Activated CD8-positive, alpha-beta memory T cell treated with anti-CD3 and anti-CD28 coated beads, Interleukin-2, amount 50 U/mL, for 4 hours (primary cell): ENCODE data around the gene LHFPL2.

Source experiments
- DNase-seq: peaks from one replicate; pipeline ENCODE4 v3.0.0-alpha.2; 2020

The LHFPL2 gene

DNA sequence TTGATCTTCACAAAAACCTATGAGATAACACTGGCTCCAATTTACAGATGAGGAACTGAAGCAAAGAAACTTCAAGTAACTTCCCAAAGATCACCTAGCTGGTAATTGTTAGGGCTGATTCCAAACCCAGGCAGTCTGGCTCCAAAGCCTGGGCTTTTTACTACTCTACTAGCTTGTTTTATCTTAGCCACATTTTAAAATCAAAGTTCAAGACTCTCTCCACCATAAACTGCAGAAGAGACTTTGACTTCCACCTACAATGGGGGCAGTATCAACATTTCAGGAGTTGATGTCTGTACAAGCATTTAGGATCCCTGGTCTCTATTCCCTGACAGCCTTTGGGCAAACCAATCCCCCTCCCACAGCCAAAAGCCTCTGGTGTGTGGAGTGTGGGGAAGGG is 33.8 kb downstream of the LHFPL2 start:
- no peak for DNase-seq

DNA sequence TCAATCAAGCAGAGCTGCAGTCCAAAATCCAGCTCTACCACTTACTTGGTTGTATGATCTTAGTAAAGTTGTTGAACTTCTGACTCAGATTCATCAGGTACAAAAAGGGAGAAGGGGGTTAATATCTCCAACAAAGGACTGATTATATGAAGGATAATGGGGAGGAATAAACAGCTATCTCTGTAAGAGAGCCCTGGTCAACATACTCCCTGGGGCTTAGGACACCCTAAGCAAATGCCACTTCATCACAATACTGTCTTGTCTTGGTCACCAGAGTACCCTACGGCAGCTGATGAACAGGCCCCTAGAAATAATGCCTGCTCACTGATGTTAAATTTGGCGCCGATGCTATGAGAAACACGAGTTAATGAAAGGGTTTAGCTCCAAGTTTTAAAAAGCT is 34.8 kb downstream of the LHFPL2 start:
- DNase-seq, result no peak

DNA sequence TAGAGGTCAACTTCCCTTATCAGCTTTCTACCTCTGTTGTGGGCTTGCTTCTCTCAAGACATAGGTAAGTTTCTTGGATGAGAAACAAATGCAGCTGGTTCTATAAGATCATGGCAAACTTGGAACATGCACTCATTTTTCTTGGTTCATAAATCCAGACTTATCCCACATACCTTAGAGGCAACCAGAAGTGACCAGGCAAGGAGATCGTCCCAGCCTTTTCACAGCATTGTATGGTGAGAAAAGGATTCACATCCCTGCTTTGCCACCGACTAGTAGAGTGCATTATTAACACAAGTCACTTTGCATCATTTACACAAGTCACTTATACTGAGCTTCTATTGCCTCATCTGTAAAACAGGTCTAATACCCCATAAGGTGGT is 35.4 kb downstream of the LHFPL2 start:
- no peak for DNase-seq

DNA sequence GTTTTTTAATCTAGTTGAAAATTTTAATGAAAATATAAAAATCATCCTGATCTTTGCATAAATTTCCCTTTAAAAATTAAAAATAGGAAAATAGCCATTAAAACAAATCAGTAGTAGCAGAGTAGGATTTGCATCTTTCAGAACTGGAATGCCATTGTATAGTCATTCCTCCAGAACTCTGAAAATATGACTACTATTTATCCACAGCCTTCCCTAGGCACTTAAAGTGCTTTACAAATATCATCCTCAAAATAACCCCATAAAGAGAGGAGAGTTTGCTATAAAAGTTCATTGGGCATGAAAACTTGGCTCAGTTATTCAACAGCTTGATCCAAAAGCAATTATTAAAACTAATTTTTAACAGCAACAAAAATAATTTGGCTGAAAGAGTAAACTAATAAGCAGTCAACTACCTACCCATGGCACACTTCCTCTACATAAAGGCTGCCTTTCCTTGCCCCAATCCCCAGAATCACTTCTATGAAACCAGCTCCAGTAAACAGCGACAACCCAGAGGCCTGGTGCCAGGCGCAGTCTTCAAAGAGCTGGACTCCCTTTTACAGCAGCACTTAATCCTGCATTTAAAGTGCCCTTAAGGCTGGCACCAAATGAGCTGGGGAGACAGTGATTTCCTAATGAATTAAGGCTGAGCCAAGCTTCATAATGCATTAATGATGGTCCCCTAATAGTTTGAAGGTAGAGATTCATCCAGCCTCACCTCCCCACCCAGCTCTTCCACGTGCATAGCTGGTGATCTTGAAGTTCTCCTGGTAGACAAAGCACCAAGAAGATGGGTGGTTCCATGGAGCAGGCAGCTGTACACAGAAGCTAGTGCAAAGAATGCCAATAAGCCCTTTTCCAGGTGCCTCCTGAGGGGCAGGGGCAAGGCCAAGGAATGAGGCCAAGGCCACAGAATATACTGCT is 36.1 kb downstream of the LHFPL2 start:
- DNase-seq, result no peak

DNA sequence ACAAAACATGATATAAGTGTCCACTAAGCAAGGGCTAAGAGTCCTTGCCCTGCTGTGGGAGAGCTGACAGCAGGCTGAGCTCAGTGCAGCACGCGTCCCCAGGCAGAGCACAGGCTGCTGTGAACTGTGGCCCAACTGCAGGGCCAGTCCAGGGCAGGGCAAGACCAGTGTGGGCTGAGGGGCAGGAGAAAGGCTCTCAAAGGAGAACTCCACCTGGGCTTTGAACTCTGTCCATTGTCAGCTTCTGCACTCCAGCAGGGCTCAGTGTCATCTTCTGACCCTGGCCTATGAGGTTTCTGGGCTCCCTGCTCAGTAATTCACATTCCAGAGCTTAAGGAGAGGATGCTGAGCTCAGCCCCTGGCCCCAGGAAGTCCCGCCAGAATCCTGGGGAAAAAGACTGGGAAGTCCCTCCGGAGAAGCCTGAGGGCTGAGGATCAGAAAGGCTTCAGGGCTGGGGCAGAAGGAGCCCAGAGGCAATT is 37.4 kb downstream of the LHFPL2 start:
- DNase-seq, result no peak

DNA sequence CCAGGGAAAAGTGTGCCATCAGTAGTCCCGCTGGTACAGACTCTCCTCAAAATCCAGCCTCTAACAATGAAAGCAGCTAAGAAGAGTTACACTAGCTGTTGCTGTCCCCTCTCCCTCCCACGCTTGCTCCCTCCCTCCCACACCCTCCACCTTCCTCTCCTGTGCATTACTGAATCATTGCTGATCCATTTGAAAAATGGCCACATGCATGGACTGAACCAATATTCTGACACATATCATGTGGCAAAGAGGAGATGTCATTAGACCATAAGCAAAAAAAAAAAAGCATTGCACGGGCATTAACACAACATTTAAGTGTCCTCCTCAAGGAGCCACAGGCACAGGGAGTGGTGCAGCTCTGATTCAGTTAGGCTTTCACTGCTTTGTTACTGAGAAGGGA is 37.9 kb downstream of the LHFPL2 start:
- DNase-seq, result no peak

DNA sequence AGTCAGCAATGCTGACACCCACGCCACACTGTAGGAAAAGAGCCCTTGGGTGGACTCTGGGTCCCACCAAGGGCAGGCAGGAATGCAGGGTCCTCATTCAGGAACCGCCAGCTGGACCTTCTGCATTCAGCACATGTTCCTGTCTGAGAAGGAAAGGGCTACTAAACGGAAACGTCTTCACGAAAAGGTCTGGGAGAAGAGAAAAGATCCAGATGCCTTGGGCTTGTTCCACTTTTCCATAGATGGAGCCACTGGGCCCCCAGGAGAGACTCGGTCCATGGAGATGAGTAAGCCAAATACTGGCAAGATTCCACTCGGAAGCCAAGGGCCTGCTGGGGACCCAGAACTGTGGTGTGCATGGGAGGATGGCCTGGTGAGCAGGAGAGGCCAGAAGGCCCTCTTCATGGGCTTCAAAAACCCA is 38.4 kb downstream of the LHFPL2 start:
- DNase-seq, result no peak

DNA sequence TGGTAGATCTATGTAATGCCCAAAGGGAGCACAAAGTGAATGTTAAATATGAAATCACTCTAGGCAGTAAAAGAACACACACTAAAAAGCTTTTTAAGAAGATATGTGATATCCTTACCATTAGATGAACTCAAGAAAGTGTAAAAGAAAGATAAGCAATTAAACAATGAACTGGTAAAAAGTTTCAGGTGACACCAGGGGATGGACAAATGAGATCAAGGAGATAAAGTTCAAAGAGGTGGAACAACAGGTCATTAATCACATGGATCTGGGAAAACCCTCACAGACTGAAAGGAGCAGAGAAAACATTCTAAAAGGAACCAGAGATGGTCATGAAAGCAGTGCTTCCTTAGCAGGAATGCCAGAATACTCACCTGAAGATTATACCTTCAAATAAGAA is 40.7 kb downstream of the LHFPL2 start:
- no peak for DNase-seq

DNA sequence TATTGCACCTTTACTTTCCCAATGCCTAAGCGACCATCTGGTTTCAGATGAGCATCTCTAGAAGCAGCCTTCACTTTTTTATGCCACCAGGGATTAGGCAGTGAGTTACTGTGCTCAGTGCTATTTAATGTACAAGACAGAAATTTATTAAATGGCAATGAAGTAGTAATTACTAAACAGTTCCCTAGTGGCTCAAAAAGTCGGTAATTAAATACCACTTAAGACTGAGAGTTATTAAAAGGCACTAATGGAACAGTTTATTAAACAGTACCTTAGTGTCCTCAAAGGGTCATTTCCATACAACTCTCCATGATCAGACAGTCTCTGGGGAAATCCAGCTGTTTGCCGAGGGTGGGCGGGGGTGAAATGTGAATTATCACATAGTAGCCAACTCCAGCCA is 42.3 kb downstream of the LHFPL2 start:
- DNase-seq, result no peak

DNA sequence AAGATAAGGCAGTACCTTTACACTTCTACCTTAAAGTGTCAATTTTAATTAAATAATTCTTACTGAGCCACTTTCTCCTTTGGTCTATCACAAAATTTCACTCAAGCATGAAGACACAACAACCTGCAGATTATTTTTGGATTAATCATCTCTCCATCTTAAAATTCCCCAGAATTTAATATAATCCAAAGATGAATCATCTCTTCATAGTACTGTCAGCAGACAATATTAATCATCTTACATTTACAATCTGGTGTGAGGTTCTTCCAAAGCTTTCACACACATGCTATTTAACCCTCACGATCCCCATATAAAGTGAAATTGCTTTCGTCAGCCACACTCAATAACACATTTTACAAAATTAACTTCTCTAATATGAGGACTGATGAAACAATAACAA is 43.0 kb downstream of the LHFPL2 start:
- DNase-seq, result no peak

DNA sequence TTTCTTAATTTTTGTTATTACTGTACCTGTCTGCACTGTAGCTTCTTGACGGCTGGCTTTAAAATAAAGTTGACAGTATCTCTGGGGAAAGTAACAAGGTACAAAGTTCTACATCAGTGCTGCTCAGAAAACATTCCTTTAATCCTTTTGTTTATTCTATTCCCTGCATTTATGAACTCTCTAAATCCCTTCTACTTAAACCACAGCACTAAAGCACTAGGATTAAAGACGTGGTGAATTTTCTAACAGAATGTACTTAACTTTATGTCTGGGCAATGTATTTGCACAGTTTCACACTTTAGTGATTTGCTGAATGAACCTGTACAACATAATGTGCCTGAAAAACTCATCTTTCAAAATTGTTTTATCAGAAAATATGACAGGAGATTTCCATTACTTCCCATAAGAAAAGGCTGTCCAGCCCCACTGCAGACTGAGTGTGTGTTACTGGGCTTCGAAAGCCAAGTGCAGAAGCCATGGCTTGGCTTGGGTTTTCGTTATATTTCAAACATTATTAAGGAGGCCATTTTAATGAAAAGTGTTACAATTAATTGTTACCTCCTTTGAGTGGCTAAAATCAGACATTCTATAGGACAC is 43.8 kb downstream of the LHFPL2 start:
- no peak for DNase-seq

DNA sequence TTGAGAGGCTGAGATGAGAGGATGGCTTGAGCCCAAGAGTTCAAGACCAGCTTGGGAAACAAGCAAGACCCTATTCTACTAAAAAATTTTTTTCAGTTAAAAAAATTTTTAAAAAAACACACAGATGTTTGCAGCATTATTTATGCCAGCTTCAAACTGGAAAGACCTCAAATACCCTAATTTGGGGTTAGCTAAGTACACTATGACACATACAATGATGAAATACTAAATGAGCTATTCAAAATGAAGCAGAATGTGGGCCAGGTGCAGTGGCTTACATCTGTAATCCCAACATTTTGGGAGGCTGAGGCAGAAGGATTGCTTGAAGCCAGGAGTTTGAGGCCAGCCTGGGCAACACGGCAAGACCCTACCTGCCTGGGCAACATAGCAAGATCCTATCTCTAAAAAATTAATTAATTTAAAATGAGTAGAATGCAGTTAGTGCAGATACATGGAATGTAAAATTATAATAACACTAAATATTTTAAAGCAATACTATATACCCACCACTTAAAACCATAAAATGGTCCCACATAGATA is 44.9 kb downstream of the LHFPL2 start:
- DNase-seq, result no peak

DNA sequence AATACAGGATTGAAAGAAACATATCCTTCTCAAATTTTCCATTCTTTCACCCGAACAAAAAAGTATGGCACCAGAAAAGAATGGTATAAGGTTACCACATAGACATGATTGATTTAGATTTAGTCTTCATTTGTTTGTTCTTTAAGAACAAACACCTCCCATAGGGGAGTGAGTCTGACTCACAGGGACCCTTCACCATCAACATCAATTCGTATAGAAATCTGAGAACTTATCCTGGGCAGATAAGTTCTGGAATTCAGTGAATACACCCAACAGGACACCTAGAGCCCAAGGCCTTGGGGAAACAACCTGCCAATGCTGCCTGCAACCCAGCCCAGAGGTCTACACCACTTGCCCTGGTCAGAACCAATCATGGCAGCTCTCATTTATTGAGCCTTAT is 46.2 kb downstream of the LHFPL2 start:
- DNase-seq, result no peak

DNA sequence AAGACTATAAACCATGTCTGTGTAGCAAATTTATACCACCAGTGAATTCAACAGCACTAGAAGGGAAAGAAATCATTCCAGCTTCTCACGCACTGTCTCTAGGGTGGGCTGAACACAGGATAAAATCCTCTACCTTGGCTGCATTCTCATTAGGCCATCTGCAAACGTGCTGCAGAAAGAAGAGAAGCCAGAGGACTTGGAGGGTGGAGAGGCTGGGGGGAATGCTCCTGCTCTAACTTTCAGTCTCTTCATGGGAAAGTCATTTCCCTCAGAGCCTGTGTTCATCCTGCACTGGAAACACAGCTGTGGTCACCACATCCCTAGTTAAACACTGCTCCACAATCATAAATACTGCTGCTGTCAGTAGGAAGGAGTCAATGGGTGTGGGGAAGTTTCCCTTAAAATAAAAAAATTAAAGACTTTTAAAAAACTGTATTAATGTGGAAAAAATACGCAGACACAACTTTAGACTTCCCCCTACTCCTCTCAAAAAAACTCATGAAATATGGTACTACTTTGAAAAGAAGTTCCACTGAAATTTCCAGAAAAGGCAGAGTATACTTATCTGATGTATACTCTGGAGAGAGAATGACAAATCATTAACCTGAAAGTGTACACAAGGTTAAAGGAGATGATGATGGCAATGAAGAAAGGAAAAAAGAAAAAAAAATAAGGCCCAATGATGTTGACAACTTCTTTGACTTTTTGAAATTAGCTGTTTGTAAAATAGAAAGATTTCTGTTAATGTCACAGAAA is 46.8 kb downstream of the LHFPL2 start:
- DNase-seq, result no peak

DNA sequence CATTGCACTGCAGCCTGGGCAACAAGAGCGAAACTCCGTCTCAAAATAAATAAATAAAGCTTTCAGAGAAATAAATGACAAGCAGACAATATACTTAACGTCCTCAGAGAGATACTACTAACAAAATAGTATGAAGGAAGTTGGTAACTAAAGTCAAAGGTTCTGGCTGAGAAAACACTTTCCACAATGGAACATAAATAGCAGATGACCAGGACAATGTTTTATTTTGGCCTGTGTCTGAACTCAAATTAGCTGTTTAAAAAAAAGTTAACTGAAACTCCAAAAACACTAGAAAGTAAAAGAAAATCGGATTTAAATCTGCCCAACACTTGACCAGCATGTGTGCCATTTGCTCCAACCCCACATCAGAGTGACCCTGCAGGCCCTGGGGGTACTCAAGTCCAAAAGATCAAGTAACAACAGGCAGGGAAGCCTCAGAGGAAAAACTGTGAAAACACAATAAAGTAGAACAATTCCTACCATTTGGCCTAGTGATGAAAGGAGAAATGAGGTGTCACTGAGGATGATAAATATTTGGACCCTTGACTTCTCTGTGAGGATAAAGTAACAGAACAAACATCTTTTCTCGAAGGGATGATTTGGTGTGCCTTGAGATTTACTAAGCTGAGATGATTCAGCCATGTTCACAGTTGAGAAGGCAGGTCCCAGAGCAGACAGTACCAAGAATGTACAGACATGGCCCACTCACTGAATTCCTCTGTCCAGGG is 47.7 kb downstream of the LHFPL2 start:
- no peak for DNase-seq

DNA sequence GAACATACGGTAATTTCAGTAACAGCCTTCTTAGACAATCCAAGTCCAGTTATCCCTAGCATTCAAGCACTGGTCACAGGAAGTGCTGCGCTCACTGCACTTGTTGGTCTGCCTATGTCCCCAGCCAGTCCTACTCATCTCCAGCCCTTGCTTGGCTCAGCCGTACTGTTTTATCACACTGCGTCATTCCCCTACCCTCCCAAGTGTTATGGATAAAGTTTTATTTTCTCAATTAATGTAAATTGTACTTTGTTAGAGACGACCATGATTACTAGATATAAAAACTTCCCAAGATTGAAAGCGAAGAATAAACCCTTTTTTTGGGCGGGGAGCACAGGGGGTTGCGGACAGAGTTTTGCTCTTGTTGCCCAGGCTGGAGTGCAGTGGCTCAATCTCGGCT is 49.6 kb downstream of the LHFPL2 start:
- DNase-seq, result no peak

DNA sequence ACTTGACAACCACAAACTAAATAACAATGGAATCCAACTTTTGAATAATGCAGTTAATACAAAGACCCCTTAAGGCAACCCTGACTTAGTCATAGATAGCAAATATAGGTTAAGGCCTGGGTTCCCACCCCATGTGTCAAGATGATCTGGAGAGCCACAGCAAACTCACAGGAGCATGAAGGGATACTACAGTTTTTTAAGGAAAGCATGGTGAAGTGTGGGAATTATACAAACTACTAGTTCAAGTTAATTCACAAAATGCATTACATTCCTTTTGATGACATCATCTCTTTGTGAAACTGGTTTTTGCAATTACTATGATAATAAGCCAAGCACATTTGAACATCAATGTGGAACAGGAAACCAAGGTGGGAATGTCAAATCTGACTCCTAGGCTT is 50.6 kb downstream of the LHFPL2 start:
- no peak for DNase-seq

DNA sequence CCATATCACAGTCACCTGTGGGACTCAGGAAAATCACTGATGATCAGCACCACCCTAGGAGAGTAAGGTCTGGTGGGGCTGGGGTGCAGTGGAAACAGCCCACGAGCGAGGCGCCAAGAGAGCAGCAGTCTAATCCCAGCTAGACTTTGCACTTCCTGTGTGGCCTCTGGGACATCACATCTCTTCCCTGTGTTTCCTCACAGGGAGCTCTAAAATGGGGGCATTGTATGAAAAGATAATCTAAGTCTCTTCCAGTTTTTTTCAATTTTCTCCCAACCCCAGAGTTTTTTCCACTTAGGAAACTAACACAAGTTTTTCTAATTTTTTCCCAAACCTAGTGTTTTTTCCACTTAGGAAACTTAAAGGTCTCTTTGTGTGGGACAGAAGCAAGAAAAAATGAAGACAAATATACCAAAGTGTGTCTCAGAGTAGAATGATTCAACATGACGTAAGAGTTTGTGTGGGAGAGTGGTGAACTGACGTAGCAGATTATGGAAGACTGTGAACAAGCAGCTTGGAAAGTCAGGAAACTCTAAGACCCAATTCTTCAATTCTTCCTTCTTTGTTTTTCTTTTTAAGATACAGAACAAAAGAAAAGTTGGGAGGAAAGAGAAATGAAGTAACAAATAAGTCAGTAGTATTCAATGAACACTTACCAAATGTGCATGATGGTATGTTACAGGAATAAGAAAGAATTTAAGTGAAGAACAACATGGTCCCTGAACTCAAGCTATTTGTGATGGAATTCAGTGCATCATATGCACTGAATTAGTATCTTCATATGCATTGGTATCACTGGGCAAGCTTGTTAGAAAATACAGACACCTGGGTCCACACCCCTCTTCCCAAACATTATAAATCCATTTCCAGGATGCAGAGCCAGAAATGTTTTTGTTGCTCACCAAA is 51.3 kb downstream of the LHFPL2 start:
- DNase-seq, result no peak

DNA sequence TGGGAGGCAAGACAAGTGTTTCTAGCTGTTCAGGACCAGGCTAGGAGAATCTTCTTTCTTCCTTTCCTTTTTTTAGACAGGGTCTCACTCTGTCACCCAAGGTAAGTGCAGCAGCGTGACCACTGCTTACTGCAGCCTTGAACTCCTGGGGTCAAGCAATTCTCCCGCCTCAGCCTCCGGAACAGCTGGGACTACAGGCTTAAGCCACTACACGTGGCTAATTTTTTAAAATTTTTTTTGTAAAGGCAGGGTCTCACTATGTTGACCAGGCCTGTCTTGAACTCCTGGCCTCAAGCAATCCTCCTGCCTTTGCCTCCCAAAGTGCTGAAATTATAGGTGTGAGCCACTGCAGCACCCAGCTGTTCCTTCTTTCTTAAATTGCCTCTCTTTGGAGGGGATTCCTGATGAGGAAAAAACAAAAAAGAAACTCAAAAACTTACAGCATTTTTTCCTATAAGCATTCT is 53.1 kb downstream of the LHFPL2 start:
- no peak for DNase-seq

DNA sequence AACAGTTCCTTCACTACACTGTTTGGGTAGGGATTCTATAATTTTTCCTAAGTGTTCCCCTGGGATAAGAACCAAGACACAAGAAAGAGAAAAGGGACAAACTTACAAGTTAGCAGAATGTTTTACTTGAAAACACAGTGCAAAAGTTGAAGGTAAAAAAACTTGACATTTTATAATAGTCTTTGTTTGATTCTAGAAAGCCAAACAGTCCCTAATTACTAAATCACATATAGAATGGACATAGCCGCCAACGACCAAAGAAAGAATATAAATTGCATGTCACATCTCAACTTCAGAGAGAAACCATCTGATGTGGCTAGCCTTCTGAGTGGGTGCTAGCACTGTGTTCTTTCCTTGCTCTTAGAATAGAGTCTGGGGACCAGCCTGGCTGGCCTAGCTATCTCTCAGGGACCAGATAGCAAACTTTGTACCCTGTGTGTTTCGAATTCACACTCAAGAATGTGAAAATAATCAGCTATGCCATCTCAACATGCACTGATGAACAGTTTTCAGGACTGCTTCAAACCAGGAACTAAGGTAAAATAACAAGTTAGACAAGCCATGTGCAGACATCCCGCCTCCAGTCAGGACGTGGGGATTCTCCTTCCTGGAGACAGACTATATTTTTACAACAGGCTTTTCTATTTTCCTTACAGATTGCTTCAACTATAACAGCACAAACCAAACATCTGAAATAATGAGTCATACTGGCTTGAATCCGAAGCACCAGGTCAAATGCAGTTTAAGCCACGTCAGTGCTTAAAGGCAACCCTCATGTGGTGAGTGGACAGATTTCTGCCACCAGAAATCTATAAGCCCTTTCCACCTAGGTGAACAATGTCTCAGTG is 53.7 kb downstream of the LHFPL2 start:
- DNase-seq, result no peak

DNA sequence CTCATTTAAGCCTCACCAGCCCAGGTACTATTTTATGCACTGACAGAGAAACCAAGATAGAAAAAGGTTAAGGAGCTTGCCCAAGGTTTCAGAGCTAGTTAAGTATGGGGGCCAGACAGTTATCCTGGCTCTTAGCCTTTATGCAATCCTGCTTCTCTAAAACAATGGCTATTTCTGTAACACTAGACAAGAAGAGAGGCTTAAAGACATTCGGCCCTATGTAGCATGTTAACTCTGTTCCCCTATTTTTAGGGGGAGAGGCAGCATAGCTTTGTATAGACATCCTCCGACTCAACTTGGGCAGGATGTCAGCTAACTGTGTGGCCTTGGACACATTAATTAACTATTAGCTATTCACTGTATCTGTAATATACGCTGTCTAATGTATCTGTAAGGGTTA is 54.6 kb downstream of the LHFPL2 start:
- DNase-seq, result no peak
